Astrocyte of the hippocampus (primary cell): Measurements from ENCODE around the gene HOPX.
"Not testable (repeated sequence)": the region's sequence is repeated elsewhere in the genome, so short reads cannot be mapped to it uniquely, and the experiment has no call there.

ENCODE experiments used
- DNase-seq: peaks from one replicate; pipeline ENCODE4 v3.0.0; 2011; ENCODE audit warnings: low read depth, low spot score

Gene HOPX

DNA sequence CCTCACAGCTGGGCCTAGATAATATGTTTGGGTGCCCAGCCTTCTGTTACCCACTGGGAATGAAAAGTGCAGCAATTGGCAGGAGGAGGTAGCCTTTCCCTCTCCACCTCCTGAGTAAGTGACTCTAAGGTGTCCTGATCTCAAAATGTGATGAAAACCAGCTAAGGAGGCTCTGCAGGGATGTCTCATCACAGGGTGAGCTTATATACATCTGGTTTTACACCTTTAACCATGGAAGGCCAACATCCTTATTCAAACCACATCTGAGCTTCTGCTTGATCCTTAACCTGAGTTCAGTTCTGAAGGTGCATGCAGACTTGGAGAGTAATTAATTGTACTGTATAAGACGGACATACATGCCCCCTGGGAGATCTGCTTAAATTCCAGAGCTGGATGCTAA lies 53.7 kb downstream of the HOPX start:
- DNase-seq: no peak

DNA sequence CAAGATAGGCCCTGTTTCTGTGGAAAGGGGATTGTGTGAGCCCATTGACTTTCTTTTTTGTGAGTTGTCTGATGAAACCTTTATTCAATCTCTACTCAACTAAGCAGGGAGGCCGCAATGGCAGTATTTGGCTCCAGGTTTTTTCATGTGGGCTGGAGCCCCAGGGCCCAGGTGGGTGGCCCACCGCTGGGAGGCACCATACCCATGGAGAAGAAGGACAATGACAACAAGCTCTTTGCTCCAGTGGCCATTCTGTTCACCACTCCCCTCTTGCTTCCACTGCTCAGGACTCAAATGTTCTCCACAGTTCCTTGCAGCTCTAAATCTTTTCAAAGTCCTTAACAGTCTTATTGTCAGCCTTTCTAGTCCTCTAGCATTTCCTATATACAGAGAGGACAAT lies 54.1 kb downstream of the HOPX start:
- no peak for DNase-seq

DNA sequence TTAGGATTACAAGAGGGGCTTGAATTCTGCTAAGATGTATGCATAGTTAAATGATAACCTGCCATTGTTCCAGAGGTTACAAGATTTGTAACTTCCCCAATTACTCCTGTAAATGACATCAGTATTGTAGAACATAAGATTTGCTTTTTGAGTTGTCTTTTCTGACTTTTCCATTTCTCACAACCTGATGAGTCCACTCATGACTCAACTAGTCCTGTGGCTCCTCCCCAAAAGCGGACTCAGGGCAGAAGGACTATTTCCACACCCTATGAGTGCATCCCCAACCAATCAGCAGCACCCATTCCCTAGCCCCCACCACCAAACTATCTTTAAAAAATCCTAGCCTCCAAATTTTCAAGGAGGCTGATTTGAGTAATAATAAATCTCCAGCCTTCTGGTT lies 54.7 kb downstream of the HOPX start:
- no peak for DNase-seq

DNA sequence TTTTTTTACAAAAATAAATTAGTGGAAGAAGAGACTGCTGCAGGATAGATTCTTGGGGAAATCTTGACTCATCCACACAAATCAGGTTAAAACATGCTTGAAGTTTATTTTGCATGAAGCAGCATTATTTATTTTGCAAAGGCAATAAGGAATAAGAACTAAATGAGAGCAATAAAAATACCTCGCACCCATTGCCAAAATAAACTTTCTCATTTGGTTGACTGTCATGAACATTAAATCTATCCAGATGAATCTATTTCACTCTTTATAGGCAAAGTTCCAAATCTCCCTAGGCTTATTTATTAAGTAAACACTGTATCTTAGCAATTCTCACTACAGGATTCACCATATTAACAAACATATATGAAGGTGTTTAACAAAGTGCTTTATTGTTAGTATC lies 58.9 kb downstream of the HOPX start:
- no peak for DNase-seq

DNA sequence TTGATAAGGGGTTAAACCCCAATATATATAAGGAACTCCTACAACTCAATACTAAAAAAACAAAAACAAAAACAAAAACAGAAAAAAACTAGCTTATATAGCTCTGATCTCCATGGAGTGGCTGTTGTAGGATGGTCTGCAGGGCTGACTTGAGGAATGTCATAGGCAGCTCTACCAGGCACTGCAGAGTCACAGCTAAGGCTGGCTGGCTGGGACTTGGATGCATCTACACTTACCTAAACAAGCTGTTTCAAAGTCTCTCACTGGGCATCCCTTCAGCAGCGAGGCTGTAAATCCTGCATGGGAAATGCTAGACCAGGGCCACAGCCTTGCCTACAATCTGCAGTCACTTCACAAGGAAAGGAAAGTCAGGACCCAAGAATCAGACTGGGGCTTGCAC lies 61.3 kb downstream of the HOPX start:
- no peak for DNase-seq

DNA sequence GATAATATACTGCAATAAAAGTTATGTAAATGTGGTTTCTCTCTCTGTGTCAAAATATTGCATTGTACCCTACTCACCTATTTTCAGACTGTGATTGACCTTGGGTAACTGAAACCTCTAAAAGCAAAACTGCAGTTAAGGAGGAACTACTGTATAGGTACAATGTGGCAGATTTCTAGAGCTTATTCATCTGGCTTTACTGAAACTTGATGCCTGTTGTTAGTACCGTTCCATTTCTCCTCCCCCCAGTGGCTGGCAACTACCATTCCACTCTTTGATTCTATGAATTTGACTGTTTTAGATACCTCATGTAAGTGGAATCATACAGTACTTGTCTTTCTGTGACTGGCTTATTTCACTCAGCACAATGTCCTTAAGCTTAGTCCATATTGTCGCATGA lies 61.9 kb downstream of the HOPX start:
- DNase-seq: peak; percentile 53

DNA sequence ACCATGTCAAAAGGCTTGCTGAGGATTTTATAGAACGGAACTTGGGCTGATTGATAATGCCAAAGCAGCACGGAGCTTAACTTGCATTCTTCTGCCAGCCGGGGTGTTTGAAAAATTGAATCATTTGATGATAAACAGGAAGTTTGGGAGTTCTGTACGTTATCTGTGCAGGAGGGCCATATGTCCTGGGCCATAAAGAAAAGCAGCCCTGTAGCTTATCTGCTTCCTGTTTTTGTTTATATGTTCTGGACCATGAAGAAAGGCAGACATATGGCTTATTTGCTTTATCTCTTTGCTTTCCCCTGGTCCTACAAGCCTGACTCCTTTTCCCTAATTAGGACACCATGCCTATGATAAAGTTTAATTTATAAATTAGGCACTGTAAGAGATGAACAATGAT lies 62.4 kb downstream of the HOPX start:
- DNase-seq: no peak

DNA sequence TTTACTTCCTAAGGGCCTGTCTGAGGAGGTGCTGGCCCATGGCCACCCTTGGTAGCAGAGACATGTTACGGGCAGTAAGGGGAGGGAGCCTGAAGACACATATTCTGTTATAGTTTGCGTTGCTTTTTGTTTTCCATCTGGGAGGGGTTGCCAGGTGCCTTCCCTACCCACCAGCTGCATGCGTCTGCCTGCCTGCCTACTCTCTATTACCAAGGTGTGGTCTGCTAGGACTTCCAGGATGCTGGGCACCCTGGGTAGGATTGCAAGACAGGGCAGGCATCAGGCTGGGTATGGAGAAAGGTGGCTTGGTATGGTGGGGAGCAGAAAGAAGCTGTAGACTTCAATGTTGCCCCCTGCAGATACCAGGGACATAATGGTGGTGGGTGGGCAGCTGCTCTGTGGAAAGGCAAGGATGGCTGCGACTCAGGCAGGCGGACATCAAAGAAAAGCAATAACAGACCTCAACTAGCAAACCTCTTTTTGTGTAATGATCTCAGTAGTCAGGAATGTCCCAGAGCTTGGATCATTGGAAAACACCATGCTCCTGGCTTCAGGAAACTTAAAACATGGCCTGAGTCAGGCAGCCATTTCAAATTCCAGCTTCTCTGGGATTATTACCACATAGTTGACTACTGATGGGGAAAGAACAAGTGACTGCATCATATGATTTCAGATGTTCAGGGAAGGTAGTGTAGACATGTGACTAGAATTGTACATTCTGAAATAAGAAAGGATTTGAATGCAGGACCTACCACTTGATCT lies 67.8 kb downstream of the HOPX start:
- peak; percentile 92 for DNase-seq

DNA sequence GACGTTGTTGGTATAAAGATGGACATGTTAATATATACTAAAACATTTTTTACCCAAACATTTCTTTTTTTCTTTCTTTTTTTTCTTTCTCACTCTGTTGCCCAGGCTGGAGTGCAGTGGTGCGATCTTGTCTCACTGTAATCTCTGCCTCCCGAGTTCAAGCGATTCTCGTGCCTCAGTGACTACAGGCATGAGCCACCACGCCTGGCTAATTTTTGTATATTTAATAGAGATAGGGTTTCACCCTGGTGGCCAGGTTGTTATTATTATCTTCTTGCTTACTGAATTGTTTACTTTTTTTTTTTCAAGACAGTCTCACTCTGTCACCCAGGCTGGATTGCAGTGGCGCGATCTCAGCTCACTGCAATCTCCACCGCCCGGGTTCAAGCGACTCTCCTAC lies 68.8 kb downstream of the HOPX start:
- no peak for DNase-seq

DNA sequence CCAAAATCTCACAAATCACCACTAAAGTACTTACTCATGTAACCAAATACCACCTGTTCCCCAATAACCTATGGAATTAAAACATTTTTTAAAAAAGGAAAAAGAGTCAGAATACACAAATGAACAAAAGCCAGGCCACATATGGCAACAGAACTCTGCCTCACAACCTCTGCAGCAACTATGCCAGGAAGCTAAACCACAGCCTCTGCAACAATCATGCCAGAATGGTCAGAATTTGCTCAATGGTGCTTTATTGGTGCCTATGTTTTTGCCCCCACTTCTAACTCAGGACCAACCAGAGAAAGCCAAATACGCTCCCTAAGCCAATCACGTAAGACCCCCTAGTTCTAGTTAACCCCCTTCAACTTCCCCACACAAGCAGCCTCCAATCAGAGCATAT lies 69.6 kb downstream of the HOPX start:
- DNase-seq: peak; percentile 78

DNA sequence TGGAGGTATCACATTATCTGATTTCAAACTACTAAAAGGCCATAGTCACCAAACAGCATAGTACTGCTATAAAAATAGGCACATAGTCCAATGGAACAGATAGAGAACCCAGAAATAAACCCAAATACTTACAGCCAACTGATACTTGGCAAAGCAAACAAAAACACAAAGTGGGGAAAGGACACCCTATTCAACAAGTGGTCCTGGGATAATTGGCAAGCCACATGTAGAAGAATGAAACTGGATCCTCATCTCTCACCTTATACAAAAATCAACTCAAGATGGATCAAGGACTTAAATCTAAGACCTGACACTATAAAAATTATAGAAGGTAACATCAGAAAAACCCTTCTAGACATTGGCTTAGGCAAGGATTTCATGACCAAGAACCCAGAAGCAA lies 70.9 kb downstream of the HOPX start:
- DNase-seq: not testable (repeated sequence)

DNA sequence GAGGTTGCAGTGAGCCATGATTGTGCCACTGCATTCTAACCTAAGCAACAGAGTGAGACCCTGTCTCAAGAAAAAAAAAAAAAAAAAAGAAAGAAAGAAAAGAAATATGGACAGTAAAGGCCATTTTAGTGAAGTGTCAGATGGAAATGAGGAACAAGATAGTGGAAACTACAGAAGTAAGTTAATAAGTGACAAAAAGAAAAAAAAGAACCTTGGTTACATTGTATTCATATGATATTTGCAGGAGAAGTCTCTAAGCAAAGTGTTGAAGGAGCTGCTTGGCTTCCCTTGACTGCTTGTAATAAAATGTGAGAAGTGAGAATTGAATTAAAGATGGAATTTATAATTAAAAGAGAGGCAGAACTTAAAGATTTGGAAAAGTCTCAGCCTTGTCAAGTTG lies 73.2 kb downstream of the HOPX start:
- DNase-seq: no peak

DNA sequence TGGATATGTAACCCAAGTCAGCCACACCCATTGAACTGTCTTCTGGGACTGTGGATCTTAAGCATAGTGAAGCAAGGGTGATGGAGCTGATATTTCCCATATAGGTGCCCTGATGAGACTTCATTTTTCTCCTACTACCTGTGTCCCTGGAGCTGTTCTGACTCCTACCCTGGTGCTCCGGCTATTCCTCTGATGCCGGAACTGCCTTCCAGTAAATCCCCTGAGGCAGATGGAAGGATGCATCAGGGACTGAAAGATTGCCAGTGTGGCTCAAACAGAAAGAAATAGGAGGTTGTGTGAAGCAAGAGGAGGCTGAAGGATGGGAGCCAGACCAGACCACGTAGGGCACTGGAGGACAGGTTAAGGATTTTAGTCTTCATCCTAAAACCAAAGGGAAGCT lies 74.7 kb downstream of the HOPX start:
- no peak for DNase-seq

DNA sequence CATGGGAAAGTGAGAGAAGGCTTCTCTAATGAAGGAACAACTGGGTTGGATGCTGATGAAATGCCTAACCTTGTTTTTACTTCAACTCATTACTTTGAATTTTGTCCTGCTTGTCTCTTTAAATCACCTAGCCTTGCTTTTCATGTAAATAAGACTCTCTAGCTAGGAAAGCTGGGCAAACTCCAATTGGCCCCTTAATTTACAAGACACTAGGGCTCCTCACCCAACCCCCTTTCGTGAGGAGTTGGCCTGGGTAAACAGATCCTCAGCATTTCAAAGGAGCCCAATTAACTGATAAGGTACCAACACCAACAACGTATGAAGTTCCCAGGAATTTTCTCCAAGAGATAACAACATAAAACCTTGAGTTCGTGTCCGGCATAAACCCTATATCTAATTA lies 75.6 kb downstream of the HOPX start:
- DNase-seq: not testable (repeated sequence)

DNA sequence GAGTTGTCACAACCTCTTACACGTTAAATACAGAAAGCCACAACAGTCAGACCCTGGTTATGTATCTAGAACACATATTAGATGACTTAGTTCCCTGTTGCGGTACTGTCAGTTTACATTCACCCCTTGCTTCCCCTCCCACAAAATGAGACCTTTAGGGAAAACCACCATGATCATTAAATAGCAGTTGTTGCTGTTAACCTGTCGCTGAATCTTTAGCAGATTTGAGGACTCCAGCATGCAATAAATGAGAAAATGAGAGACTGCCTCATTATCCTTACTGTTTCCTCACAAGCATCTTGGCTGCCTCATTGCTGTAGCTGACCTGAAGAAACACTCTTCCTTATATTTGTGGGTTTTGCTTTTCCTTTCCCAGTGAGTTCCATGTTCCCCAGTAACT lies 77.8 kb downstream of the HOPX start:
- no peak for DNase-seq
